Gastroesophageal sphincter (tissue), 4 donors: ENCODE results near the gene ARID1A. TPM values are rescaled to one million over a fixed set of nuclear protein-coding genes. Genes with fewer than 3 reads are reported as not detected.

Source experiments
- ATAC-seq: fragments of 150-250 bp; one replicate; pipeline ENCODE4 v1.9.1; 2016; ENCODE audit warnings: mild to moderate bottlenecking, moderate library complexity
- H3K27ac ChIP-seq, 4 donors: fragments of 200-600 bp; sonication (generic) in 3 of 4; 1 replicate in 3 of 4; 2 replicates in 1 of 4; pipeline ENCODE4 v1.5.1; 2016 to 2019
- H3K27me3 ChIP-seq: fragments of 200-600 bp; sonication (generic); one replicate; pipeline ENCODE4 v1.5.1; 2019
- H3K36me3 ChIP-seq, 2 donors: fragments of 200-600 bp; sonication (generic); one replicate each; pipeline ENCODE4 v1.5.1; 2019; ENCODE audit warnings: control low read depth in 1 of 2
- H3K4me1 ChIP-seq, 3 donors: fragments of 200-600 bp; sonication (generic); 1 replicate in 2 of 3; 2 replicates in 1 of 3; pipeline ENCODE4 v1.5.1; 2016 to 2019; ENCODE audit warnings: control low read depth in 2 of 3
- H3K4me3 ChIP-seq, 2 donors: fragments of 200-600 bp; sonication (generic); one replicate each; pipeline ENCODE4 v1.5.1; 2019; ENCODE audit warnings: mild to moderate bottlenecking in 1 of 2, moderate library complexity in 1 of 2
- H3K9me3 ChIP-seq, 3 donors: fragments of 200-600 bp; sonication (generic); one replicate each; pipeline ENCODE4 v1.5.1; 2017 to 2019; ENCODE audit warnings: control low read depth in 2 of 3
- CTCF ChIP-seq, 4 experiments: fragments of 200-600 bp in 2 of 4; fragments of 450-650 bp in 2 of 4; sonication (generic) in 1 of 4; IDR thresholded peaks; one replicate each; pipeline ENCODE4 v1.5.1; 2017 to 2019; ENCODE audit warnings: antibody characterized with exemption in 4 of 4, mild to moderate bottlenecking in 2 of 4, moderate library complexity in 2 of 4
- EP300 ChIP-seq: sonication (generic); formaldehyde crosslinking; IDR thresholded peaks from one replicate; pipeline ENCODE4 v1.6.1; 2017; ENCODE audit warnings: antibody characterized with exemption, mild to moderate bottlenecking
- POLR2A ChIP-seq, 2 donors: fragments of 450-650 bp; IDR thresholded peaks; one replicate each; pipeline ENCODE4 v1.6.1; 2017; ENCODE audit warnings: antibody characterized with exemption in 2 of 2, mild to moderate bottlenecking in 2 of 2, moderate library complexity in 1 of 2
- POLR2AphosphoS5 ChIP-seq: sonication (generic); formaldehyde crosslinking; IDR thresholded peaks from one replicate; pipeline ENCODE4 v1.6.1; 2017; ENCODE audit warnings: antibody characterized with exemption
- WGBS, 2 donors: methylation state at CpG; one replicate each; pipeline ENCODE4 v1.1.5; 2018; ENCODE audit warnings: low coverage in 1 of 2; 5-methylcytosine and 5-hydroxymethylcytosine counted together
- total RNA-seq, 4 donors: library from RNA; depleted of rRNA; stranded (reverse); fragments of >200 nt; gene quantifications; one replicate each; pipeline ENCODE4 v1.1.0, GENCODE V29; 2016

The ARID1A gene
- total RNA-seq, 4 donors from 2014 or later, result 28.2 to 64.2 (median 42.6) TPM

GRCh38 chr1:26684763-26685508 lies 10.9 kb upstream of the ARID1A start:
- peaks cover 0 to 7% (median 0%) of the 10 kb centered on the region in 3 donors for H3K4me1 ChIP-seq
- TF ChIP-seq POLR2A (IDR thresholded peaks at IDR 0.05), result no peak
- TF ChIP-seq CTCF (IDR thresholded peaks at IDR 0.05), result no peak
- TF ChIP-seq POLR2AphosphoS5, result no peak
- no peak for TF ChIP-seq EP300
- H3K27me3 ChIP-seq, result no peaks in the 10 kb centered on the region
- H3K27ac ChIP-seq, result no peak overlapping the region
- no peak overlapping the region for H3K4me3 ChIP-seq
- no peaks in the 10 kb centered on the region for H3K36me3 ChIP-seq
- no peak for ATAC-seq
- no peaks in the 10 kb centered on the region for H3K9me3 ChIP-seq
- 80 to 92% methylated on average over 3 to 4 of the region's 4 CpGs for WGBS, 2 donors

DNA sequence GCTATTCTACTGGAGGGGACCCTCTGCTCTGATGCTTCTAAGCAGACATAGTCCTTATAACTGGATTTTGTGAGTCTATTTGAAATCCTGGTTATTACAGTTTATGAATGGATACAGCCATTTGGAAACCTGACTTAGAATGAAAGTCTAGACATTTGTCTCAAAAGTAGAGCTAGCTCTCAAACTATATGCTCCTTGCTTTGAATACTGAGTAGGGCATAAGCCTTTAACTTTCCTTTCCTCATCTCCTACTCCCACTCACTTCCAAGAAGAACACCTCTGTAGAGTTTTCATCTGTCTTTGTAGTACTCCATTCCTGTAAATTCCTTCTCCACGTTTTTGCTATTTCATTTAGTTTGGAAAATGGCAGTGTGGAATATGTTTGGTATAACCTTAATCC lies 9.0 kb upstream of the ARID1A start:
- no peak for ATAC-seq
- Histone ChIP-seq H3K9me3 (no peaks in the 10 kb centered on the region), H3K27me3 (no peaks in the 10 kb centered on the region), H3K4me3 (no peak overlapping the region), H3K4me1 (peaks cover 0 to 16% (median 4%) of the 10 kb centered on the region in 3 donors), H3K27ac (no peak overlapping the region), H3K36me3 (no peaks in the 10 kb centered on the region)
- TF ChIP-seq EP300, result no peak
- TF ChIP-seq CTCF (IDR thresholded peaks at IDR 0.05), result no peak
- no peak for TF ChIP-seq POLR2A (IDR thresholded peaks at IDR 0.05)
- TF ChIP-seq POLR2AphosphoS5, result no peak
- WGBS, 2 donors, result 17 to 29% methylated on average over 1 of the region's 1 CpG

- no peaks in the 10 kb centered on the region for H3K9me3 ChIP-seq
- H3K4me3 ChIP-seq, result no peak overlapping the region
- TF ChIP-seq EP300 (no peak), POLR2AphosphoS5 (no peak), CTCF (IDR thresholded peaks at IDR 0.05) (no peak)
- WGBS, 2 donors, result 81 to 93% methylated on average over 3 to 6 of the region's 9 CpGs
- H3K27ac ChIP-seq, result no peak overlapping the region
- no peak for ATAC-seq
- peaks cover 7 to 38% (median 16%) of the 10 kb centered on the region in 3 donors for H3K4me1 ChIP-seq
- no peaks in the 10 kb centered on the region for H3K27me3 ChIP-seq
- H3K36me3 ChIP-seq, result no peaks in the 10 kb centered on the region
Observed at GRCh38 chr1:26689504-26689903, 6.3 kb upstream of the ARID1A start.

DNA sequence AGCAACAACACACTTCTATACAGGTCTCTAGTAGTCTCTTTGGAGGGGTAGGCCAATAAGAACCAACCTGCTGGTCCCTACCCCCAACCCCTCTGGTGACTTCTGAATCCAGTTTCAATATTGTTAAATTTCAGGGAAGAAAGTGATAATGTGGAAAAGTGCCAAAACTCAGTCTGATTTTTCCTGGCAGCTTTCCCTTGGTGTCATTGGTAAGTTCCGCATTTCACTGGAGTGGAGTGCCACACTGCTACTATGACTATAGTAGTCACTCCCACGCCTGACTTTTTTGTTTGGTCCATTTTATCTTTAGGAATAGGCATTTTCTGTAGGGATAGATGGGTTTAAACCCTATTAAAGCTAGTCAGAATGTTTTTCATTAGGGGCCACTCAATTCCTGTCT lies 5.7 kb upstream of the ARID1A start:
- 61 to 63% methylated on average over 2 of the region's 2 CpGs for WGBS, 2 donors
- Histone ChIP-seq H3K27me3 (no peaks in the 10 kb centered on the region), H3K4me1 (peaks cover 8 to 44% (median 23%) of the 10 kb centered on the region in 3 donors), H3K9me3 (no peaks in the 10 kb centered on the region), H3K36me3 (no peaks in the 10 kb centered on the region), H3K4me3 (no peak overlapping the region), H3K27ac (no peak overlapping the region)
- ATAC-seq, result no peak
- no peak for TF ChIP-seq EP300
- TF ChIP-seq POLR2A (IDR thresholded peaks at IDR 0.05), result no peak
- no peak for TF ChIP-seq POLR2AphosphoS5
- no peak for TF ChIP-seq CTCF (IDR thresholded peaks at IDR 0.05)

DNA sequence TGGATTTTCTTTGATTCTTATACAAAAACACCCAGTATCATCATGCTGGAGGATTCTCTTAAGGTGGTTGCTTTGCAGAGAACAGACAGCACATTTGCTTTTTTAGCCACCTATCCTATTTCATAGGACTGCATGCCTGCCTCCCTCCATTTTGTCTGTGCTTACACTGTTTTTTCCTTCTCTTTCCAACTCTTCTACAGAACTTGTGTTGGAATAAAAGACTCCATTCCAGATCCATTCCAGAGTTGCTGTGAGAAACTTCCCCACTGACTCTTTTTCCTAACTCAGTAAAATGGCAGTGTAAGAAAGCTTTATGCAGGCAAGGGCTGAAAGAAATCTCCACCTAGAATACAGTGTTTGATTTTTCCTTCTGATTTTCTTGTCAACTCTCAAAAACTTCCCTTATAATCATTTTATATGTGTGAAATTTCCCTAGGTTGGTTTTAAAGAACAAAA lies 5.2 kb upstream of the ARID1A start:
- H3K27me3 ChIP-seq, result no peaks in the 10 kb centered on the region
- TF ChIP-seq CTCF (IDR thresholded peaks at IDR 0.05) (no peak), EP300 (no peak), POLR2AphosphoS5 (no peak), POLR2A (IDR thresholded peaks at IDR 0.05) (no peak)
- H3K27ac ChIP-seq, result no peak overlapping the region
- no peak for ATAC-seq
- H3K4me3 ChIP-seq, result no peak overlapping the region
- no peaks in the 10 kb centered on the region for H3K36me3 ChIP-seq
- no peaks in the 10 kb centered on the region for H3K9me3 ChIP-seq
- peaks cover 8 to 47% (median 24%) of the 10 kb centered on the region in 3 donors for H3K4me1 ChIP-seq
